Measurements from ENCODE around the gene WDR54.
"Not testable (repeated sequence)": the region's sequence is repeated elsewhere in the genome, so short reads cannot be mapped to it uniquely, and the experiment has no call there.

DNA sequence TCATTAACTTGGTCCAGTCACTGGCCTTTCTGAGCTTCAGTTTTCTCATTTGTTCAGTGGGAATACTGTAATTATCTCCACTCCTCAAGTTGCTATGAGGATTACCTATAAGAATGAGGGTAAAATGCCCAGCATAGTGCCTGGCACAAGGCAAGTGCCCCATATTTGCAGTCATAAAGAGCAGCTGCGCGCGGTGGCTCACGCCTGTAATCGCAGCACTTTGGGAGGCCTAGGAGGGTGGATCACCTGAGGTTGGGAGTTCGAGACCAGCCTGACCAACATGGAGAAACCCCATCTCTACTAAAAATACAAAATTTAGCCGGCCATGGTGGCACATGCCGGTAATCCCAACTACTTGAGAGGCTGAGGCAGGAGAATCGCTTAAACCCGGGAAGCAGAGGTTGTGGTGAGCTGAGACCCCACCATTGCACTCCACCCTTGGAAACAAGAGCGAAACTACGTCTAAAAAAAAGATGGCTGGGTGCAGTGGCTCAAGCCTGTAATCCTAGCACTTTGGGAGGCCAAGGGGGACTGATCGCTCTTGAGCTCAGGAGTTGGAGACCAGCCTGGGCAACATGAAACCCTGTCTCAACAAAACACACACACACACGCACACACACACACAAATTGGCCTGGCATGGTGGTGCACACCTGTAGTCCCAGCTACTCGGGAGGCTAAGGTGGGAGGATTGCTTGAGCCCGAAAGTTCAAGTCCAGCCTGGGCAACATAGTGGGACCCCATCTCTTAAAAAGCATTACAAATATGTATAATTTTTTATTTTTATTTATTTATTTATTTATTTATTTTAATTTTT, 21.2 kb downstream of the WDR54 start:
- TF ChIP-seq, protein P1, sequence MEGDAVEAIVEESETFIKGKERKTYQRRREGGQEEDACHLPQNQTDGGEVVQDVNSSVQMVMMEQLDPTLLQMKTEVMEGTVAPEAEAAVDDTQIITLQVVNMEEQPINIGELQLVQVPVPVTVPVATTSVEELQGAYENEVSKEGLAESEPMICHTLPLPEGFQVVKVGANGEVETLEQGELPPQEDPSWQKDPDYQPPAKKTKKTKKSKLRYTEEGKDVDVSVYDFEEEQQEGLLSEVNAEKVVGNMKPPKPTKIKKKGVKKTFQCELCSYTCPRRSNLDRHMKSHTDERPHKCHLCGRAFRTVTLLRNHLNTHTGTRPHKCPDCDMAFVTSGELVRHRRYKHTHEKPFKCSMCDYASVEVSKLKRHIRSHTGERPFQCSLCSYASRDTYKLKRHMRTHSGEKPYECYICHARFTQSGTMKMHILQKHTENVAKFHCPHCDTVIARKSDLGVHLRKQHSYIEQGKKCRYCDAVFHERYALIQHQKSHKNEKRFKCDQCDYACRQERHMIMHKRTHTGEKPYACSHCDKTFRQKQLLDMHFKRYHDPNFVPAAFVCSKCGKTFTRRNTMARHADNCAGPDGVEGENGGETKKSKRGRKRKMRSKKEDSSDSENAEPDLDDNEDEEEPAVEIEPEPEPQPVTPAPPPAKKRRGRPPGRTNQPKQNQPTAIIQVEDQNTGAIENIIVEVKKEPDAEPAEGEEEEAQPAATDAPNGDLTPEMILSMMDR (conservative IDR thresholded peaks at IDR 0.05; ENCODE audit: low read depth, low read length) = not testable (repeated sequence)
- not testable (repeated sequence) for TF ChIP-seq EZH2 (IDR thresholded peaks at IDR 0.05; ENCODE audit: low read length, unreplicated experiment); EZH2phosphoT487 (IDR thresholded peaks at IDR 0.05; ENCODE audit: borderline replicate concordance, low read length)
